Body of pancreas (tissue), 4 donors: ENCODE measurements around the gene CFAP54.
"Not testable (repeated sequence)": the region's sequence is repeated elsewhere in the genome, so short reads cannot be mapped to it uniquely, and the experiment has no call there.

Experiments
- POLR2A ChIP-seq, 3 donors: fragments of 450-650 bp; IDR thresholded peaks; one replicate each; pipeline ENCODE4 v1.6.1; 2016; ENCODE audit warnings: antibody characterized with exemption in 3 of 3, mild to moderate bottlenecking in 2 of 3
- TF ChIP-seq, protein P1 (sequence below), 7 experiments: fragments of 450-650 bp in 4 of 7; fragments of 200-600 bp in 3 of 7; sonication (generic) in 3 of 7; IDR thresholded peaks; one replicate each; pipeline ENCODE4 v1.5.1; 2016 to 2019; ENCODE audit warnings: antibody characterized with exemption in 7 of 7

DNA sequence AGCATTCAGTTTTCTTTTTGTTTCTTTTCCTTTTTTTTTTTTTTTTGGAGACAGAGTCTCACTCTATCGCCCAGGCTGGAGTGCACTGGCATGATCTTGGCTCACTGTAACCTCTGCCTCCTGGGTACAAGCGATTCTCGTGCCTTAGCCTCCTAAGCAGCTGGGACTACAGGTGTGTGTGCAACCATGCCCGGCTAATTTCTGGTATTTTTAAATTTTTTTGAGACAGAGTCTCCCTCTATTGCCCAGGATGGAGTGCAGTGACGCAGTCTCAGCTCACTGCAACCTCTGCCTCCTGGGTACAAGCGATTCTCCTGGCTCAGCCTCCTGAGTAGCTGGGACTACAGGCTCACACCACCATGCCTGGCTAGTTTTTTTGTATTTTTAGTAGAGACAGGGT is 30.1 kb upstream of the CFAP54 start:
- TF ChIP-seq, protein P1, sequence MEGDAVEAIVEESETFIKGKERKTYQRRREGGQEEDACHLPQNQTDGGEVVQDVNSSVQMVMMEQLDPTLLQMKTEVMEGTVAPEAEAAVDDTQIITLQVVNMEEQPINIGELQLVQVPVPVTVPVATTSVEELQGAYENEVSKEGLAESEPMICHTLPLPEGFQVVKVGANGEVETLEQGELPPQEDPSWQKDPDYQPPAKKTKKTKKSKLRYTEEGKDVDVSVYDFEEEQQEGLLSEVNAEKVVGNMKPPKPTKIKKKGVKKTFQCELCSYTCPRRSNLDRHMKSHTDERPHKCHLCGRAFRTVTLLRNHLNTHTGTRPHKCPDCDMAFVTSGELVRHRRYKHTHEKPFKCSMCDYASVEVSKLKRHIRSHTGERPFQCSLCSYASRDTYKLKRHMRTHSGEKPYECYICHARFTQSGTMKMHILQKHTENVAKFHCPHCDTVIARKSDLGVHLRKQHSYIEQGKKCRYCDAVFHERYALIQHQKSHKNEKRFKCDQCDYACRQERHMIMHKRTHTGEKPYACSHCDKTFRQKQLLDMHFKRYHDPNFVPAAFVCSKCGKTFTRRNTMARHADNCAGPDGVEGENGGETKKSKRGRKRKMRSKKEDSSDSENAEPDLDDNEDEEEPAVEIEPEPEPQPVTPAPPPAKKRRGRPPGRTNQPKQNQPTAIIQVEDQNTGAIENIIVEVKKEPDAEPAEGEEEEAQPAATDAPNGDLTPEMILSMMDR (IDR thresholded peaks at IDR 0.05), result not testable (repeated sequence)
- TF ChIP-seq POLR2A (IDR thresholded peaks at IDR 0.05), result not testable (repeated sequence)
